Measurements from ENCODE around the gene OLFML2A.

OLFML2A gene

GRCh38 chr9:124758691-124759090, 18.2 kb upstream of the OLFML2A start:
- DNase-seq (ENCODE audit: low read depth, low spot score) = no peak
- no peak overlapping the region for H3K4me3 ChIP-seq (ENCODE audit: low read length)

- H3K4me3 ChIP-seq (ENCODE audit: low read length) = no peak overlapping the region
- DNase-seq (ENCODE audit: low read depth, low spot score) = no peak
Measured at GRCh38 chr9:124759327-124759726, 17.6 kb upstream of the OLFML2A start.

GRCh38 chr9:124760719-124761118, 16.2 kb upstream of the OLFML2A start:
- DNase-seq (ENCODE audit: low read depth, low spot score) = no peak
- H3K4me3 ChIP-seq (ENCODE audit: low read length) = no peak overlapping the region

GRCh38 chr9:124761196-124761595, 15.7 kb upstream of the OLFML2A start:
- no peak for DNase-seq (ENCODE audit: low read depth, low spot score)
- no peak overlapping the region for H3K4me3 ChIP-seq (ENCODE audit: low read length)

- no peak for DNase-seq (ENCODE audit: low read depth, low spot score)
- no peak overlapping the region for H3K4me3 ChIP-seq (ENCODE audit: low read length)
Measured at GRCh38 chr9:124761710-124762109, 15.2 kb upstream of the OLFML2A start.

- DNase-seq (ENCODE audit: low read depth, low spot score) = no peak
- H3K4me3 ChIP-seq (ENCODE audit: low read length) = no peak overlapping the region
Measured at GRCh38 chr9:124762633-124763032, 14.3 kb upstream of the OLFML2A start.

- H3K4me3 ChIP-seq (ENCODE audit: low read length) = no peak overlapping the region
- DNase-seq (ENCODE audit: low read depth, low spot score) = no peak
Measured at GRCh38 chr9:124764774-124765438, 12.0 kb upstream of the OLFML2A start.

GRCh38 chr9:124765439-124765835, 11.5 kb upstream of the OLFML2A start:
- DNase-seq (ENCODE audit: low read depth, low spot score) = no peak
- H3K4me3 ChIP-seq (ENCODE audit: low read length) = no peak overlapping the region

- no peak for DNase-seq (ENCODE audit: low read depth, low spot score)
- H3K4me3 ChIP-seq (ENCODE audit: low read length) = no peak overlapping the region
Measured at GRCh38 chr9:124766326-124766725, 10.6 kb upstream of the OLFML2A start.

GRCh38 chr9:124766815-124767554, 9.9 kb upstream of the OLFML2A start:
- DNase-seq (ENCODE audit: low read depth, low spot score) = no peak
- no peak overlapping the region for H3K4me3 ChIP-seq (ENCODE audit: low read length)

- H3K4me3 ChIP-seq (ENCODE audit: low read length) = no peak overlapping the region
- DNase-seq (ENCODE audit: low read depth, low spot score) = no peak
Measured at GRCh38 chr9:124767821-124768220, 9.1 kb upstream of the OLFML2A start.

GRCh38 chr9:124768334-124768733, 8.6 kb upstream of the OLFML2A start:
- DNase-seq (ENCODE audit: low read depth, low spot score) = no peak
- H3K4me3 ChIP-seq (ENCODE audit: low read length) = no peak overlapping the region

- H3K4me3 ChIP-seq (ENCODE audit: low read length) = no peak overlapping the region
- DNase-seq (ENCODE audit: low read depth, low spot score) = no peak
Measured at GRCh38 chr9:124768750-124769548, 8.0 kb upstream of the OLFML2A start.

- peak overlapping the region; percentile 77 for H3K4me3 ChIP-seq (ENCODE audit: low read length)
- no peak for DNase-seq (ENCODE audit: low read depth, low spot score)
Measured at GRCh38 chr9:124769549-124770358, 7.2 kb upstream of the OLFML2A start.

GRCh38 chr9:124770359-124771020, 6.4 kb upstream of the OLFML2A start:
- no peak for DNase-seq (ENCODE audit: low read depth, low spot score)
- H3K4me3 ChIP-seq (ENCODE audit: low read length) = peak overlapping the region; percentile 77

- H3K4me3 ChIP-seq (ENCODE audit: low read length) = peak within 1 kb of the TSS; percentile 77
- DNase-seq (ENCODE audit: low read depth, low spot score) = peak; percentile 90
Measured at GRCh38 chr9:124771021-124771866, 5.7 kb upstream of the OLFML2A start, which contains the start of gene NR6A1. TSS of gene NR6A1 (minus strand) at chr9:124771311.

- peak overlapping the region; percentile 77 for H3K4me3 ChIP-seq (ENCODE audit: low read length)
- no peak for DNase-seq (ENCODE audit: low read depth, low spot score)
Measured at GRCh38 chr9:124771867-124772679, 4.9 kb upstream of the OLFML2A start.
